GM10266 (cell line): ENCODE measurements around the gene GPR107.

ENCODE experiments used
- DNase-seq: peaks from one replicate; pipeline ENCODE4 v3.0.0; 2012; ENCODE audit errors: extremely low spot score
- CTCF ChIP-seq: IDR thresholded peaks from 2 replicates; pipeline ENCODE4 v1.5.1; 2012; ENCODE audit warnings: mild to moderate bottlenecking, low read depth; ENCODE audit not compliant: control insufficient read depth, insufficient read depth; ENCODE audit errors: missing control alignments

Gene GPR107

GRCh38 chr9:130118841-130119518, 65.3 kb downstream of the GPR107 start:
- no peak for DNase-seq

GRCh38 chr9:130119519-130120298, 66.0 kb downstream of the GPR107 start:
- no peak for TF ChIP-seq CTCF
- no peak for DNase-seq

More at GRCh38 chr9:130118841-130119518, 65.3 kb downstream of the GPR107 start:
- TF ChIP-seq CTCF: no peak

- TF ChIP-seq CTCF: no peak
- DNase-seq: no peak
These were observed 66.5 kb downstream of the GPR107 start for GRCh38 chr9:130120299-130120587.

- TF ChIP-seq CTCF: no peak
- DNase-seq: no peak
These were observed 67.1 kb downstream of the GPR107 start for GRCh38 chr9:130120832-130121231.

- DNase-seq: no peak
These were observed 68.8 kb downstream of the GPR107 start for GRCh38 chr9:130122456-130122855.

GRCh38 chr9:130124085-130124860, 70.6 kb downstream of the GPR107 start:
- no peak for DNase-seq
- TF ChIP-seq CTCF: no peak

More at GRCh38 chr9:130122456-130122855, 68.8 kb downstream of the GPR107 start:
- TF ChIP-seq CTCF: no peak
